NOMO-1 treated with dmso at 0.1 percent for 144 hours (cell line): ENCODE results near the gene CXorf65.

Experiments
- DNase-seq: peaks from one replicate; lab custom pipeline; 2025; ENCODE audit not compliant: unreplicated experiment; lab: John Stamatoyannopoulos, UW

The CXorf65 gene

DNA sequence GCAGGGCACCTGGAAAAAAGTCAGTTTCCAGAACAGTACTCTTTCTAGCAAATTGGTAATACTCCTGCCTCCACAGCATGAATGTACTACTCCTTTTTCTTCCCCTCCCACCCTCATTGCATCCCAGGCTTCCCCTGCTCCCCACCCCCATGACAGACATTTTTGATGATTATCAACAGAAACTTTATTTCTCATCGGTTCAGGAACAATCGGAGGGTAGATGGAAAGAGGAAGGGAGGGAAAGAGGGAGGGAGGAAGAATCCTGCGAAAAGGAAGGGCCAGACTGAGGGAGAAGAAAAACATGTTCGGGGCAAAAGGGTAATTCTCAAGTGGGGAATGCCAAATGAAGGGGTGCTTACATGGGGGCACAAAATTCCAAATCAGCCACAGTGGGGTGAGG lies 705 bp upstream of the CXorf65 start:
- DNase-seq, result no peak

DNA sequence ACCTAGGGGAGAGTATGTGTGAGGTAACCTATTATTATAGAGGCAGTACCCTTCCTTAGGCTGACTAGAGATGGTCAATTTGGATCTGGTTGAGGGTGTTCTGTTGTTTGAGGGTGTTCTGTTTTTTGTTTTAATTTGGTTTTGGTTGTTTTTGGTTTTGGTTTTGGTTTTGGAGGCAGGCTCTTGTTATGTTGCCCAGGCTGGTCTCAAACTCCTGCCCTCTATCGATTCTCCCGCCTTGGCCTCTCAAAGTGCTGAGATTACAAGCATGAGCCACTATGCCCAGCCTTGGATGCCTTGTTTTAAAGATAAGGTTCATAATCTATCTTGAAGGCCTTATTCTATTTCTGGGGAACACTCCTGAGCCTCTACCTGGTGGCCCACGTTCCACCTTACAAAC lies 912 bp downstream of the CXorf65 start:
- DNase-seq, result no peak

DNA sequence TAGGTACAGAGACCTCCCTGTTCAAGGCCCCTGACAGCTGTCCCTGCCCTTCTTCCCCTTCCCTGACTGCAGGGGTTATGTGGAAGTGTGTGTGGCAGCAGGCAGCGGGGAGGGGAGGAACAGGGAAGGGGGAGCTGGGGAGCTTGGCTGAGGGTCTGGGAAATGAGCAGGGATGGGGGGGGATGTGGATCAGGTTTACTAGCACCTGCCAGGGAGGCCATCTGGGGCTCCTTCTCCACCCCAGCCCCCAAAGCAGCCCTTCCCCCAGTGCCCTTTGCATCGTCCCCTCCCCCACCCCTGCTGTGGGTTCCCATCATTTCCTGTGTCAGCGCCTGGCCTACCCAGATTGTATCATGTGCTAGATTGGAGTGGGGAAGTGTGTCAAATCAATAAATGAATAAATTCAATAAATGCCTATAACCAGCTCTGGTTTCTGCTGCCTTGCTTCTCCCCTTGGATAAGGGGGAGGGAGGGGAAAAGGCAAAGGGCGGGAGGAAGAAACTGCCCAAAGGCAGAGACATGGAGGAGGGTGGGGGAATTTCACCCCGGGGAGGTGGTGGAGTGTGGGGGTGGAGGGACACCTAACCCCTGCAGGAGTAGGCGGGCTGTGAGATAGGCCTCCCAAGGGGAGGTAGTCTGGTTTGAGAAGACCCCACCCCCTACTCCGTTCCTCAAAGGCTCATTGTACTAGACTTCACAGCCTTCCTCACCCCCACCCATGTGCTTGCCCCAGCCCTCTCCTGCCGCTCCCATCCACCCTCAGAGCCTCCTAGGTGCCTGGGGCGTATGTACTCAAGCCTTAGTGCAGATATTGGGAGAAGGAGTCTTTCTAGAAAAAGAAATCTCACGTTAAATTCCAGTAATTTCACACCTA lies 3.2 kb downstream of the CXorf65 start:
- DNase-seq, result no peak

DNA sequence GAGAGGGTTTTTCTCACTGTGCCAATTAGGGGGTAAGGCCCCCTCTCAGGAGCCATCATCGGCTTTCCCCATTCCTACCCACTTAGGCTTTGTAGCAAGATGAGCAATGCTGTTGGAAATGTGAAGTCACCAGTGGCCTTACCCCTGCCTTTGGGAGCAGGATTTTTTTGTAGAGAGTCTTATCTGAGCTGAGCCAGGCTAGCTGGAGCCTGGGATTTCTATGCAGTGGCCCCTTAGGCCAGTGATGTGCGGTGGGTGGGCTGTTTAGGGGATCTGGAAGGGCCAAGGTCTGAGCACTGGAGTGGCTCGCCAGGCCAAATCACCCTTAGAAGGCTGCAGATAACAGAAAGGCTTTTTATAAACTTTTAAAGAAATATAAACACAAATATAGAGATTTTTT lies 4.2 kb downstream of the CXorf65 start:
- DNase-seq, result no peak

DNA sequence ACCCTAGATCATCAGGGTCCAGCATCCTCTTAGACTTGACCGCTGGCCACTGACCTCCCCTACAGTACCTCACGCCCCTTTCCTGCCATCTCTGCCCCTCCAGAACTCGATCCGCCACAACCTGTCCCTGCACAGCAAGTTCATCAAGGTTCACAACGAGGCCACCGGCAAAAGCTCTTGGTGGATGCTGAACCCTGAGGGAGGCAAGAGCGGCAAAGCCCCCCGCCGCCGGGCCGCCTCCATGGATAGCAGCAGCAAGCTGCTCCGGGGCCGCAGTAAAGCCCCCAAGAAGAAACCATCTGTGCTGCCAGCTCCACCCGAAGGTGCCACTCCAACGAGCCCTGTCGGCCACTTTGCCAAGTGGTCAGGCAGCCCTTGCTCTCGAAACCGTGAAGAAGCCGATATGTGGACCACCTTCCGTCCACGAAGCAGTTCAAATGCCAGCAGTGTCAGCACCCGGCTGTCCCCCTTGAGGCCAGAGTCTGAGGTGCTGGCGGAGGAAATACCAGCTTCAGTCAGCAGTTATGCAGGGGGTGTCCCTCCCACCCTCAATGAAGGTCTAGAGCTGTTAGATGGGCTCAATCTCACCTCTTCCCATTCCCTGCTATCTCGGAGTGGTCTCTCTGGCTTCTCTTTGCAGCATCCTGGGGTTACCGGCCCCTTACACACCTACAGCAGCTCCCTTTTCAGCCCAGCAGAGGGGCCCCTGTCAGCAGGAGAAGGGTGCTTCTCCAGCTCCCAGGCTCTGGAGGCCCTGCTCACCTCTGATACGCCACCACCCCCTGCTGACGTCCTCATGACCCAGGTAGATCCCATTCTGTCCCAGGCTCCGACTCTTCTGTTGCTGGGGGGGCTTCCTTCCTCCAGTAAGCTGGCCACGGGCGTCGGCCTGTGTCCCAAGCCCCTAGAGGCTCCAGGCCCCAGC lies 5.7 kb downstream of the CXorf65 start:
- no peak for DNase-seq

DNA sequence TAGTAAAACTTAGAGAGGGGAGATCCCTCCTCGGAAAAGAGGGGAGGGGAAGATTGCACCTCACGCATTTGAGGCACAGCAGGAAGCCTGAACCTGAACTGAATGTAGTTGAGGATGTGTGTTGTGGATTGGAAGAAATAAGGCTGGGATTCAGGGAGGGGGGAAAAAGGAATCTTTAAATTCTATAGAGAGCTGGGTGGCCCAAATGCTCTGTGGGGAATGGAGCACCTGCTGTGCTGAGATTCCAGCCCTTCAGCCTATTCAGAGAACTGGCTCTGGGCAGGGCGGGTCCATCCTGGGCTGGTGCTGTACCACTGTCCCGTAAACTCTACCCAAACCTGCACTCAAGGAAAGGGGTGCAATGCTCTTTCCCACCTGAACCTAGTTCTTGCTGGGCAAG lies 6.8 kb downstream of the CXorf65 start:
- no peak for DNase-seq

DNA sequence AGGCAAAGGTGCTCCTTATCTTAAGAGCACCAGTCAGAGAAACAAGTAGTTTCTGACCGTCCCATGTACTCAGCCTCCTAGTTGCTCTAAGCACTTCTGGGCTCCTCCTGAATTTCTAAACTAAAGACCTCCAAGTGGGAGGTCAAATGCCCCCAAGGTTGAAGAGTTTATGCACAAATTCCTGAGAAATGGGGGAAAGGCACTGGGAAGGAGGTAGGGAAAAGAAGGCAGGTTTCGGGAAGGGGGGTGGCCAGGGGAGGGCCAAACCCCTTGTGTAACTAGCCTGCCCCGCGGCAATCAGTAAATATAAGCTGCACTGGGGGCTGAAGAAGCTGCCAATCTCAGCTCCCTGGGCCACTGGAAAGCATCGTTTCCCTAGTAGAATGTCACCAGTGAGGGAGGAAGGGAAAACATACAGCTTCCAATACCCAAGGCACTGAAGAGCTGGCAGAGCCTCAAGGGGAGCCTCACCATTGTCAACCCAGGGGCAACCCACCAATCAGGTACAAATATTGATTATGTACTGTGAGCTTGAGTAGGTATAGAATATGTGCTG lies 7.5 kb downstream of the CXorf65 start:
- no peak for DNase-seq

DNA sequence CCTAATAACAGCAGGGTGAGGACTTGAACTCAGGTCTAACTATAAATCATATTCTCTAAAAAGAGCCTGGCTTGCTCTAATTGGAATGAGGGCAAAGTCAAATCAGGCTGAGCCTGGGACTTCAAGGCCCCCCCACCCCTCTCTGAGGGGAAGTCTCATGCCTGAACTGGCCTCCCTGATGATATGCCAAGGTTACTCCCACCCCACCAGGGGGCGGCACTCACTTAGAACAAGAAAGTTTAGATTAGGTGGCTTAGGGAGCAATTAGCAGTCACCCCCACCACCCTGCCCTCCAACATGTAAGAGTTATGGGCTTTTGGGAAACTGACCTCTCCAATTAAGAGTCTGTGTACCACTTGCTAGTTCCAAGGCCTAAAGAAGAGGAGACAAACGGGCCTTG lies 8.2 kb downstream of the CXorf65 start:
- peak; percentile 64 for DNase-seq

DNA sequence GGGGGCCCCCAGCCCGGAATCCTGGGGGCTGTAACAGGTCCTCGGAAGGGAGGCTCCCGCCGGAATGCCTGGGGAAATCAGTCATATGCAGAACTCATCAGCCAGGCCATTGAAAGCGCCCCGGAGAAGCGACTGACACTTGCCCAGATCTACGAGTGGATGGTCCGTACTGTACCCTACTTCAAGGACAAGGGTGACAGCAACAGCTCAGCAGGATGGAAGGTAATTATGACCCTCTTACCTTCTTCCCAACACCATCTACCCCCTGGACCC lies 9.8 kb downstream of the CXorf65 start:
- no peak for DNase-seq

DNA sequence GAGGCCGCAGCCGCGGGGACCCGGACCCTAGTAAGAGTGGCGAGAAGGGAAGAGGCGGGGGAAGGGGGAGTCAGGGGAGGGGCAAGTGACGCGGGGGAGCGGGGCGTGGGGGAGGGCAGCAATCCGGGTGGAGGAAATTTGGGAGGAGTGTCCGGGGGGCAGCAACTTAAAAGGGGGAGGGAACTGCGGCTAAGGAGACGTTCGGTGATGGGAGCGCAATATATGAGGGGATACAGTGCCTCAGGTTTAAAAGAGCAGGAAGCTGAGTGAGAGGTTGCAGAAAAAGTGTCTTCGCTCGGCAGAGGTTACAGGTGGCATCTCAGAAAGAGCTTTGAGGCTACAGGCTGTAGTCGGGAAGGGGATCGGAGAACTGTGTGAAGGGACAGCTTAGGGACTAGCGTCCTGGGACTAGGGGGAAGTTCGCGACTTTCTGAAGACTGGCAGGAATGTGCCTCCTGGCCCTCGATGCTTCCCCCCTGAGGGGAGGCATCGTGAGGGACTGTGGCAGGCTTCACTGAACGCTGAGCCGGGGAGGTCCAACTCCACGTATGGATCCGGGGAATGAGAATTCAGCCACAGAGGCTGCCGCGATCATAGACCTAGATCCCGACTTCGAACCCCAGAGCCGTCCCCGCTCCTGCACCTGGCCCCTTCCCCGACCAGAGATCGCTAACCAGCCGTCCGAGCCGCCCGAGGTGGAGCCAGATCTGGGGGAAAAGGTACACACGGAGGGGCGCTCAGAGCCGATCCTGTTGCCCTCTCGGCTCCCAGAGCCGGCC lies 10.4 kb downstream of the CXorf65 start:
- no peak for DNase-seq

DNA sequence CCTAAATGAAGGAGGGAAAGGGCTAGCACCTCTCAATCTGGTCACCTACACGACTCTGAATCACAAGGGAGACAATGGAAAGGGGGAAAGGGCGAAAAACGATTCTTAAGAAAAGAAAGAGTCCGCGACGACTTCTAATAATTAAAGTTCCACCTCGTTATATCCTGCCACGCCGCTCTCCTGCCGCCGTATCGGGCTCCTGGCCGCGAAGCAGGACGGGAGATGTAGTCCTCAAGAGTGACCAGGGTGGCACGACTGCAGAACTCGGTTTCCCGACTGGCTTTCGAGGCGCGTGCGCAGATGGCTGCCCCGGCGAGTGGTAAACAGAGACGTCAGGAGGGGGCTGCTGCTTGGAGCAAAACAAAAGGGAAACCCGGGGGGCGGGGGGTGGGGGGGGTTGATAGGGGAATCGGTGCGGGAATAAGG lies 11.0 kb downstream of the CXorf65 start, which contains the start of gene FOXO4:
Gene FOXO4 (plus strand): TSS at position 297 of the 426 bp plus-strand sequence. CDS start 678 bp downstream, outside the sequence.
- peak; percentile 53 for DNase-seq

DNA sequence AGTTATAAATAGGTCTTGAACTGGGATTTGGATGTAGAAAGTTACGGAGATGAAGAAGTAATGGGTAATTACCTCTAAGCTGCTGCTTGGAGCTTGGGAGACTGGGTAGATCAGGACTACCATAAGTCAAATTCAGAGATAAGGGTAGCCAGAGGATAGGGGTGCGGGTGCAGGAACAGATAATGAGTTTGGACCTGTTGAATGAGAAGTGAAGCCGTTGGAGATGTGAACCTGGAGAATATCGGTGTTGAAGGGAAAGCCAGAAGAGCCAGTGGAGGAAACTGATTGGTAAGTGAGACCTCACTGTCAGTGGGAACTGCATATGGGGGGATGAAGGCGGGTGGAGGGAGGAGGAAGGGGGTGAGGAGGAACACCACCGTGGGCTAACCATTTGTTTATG lies 11.5 kb downstream of the CXorf65 start:
- DNase-seq, result no peak

DNA sequence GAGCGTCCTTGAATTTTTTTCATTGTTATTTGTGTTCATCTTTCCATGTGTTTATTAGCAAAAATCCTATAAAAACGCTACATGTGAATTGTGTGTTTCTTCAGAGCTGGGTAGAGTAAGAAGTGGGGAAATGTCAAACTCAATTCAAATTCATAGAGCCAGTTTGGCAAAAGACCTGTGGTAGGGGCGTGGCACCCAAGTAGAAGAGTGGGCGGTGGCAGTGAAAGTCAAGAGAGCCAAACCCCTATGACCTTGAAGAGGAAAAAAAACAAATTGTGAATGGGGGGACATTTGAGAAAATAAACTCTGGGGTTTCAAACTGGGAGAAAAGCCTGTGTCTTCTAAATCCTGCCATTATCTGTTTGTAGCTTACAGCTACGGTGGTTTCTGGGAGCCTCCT lies 15.3 kb downstream of the CXorf65 start:
- DNase-seq, result no peak

DNA sequence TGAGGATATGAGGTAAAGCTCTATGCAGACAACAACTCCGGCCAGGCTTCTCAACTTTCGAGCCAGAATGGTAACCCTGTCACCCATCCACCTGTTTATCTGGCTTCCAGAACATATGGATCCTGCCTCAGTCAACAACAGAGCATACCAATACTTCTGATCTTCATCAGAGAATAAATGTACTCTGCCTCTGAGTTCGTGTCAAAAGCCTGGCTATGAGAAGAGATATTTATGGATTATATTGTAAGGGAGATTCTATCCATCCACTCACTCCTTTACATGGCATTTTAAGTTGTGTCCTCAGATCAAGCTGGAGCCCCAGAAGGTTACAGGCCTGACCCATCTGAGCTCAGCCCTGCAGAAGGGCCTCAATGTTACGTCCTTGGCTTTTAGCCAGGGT lies 20.6 kb downstream of the CXorf65 start:
- no peak for DNase-seq

DNA sequence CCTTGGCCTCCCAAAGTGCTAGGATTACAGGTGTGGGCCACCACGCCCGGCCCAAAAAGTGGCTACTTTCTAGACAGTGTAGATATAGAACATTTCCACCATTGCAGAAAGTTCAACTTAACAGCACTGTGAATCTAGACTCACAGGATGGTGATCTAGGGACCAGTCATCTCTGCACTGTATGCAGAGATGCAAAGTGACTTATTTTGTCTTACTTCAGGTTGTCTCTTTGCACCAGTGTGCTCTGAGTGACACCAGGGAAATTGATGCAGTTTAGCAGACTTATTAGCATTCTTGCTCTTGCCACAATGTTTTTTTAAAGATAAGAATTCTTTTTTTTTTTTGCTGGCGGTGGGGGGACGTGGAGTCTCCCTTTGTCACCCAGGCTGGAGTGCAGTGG lies 23.7 kb downstream of the CXorf65 start:
- DNase-seq, result no peak

DNA sequence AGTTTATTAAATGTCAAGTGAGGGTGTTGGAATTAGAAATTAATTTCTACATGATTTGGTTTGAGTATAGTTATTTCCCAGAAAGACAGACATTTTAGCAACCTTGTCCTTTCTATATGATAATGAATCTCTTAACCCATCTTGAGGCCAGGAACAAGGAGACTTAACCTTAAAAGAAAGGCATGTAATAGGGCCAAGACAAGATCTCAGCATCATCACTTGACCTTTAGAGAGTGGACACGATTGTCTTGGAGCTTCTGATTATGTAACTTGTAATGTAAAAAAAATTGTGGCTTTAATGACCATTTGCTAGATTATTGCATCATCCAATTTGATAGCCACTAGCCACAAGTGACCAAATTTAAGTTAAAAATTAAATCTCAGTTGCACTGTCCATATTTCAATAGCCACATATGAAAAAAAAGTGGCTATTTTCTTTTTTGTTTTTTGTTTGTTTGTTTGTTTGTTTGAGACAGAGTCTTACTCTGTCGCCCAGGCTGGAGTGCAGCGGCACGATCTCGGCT lies 24.4 kb downstream of the CXorf65 start:
- no peak for DNase-seq

DNA sequence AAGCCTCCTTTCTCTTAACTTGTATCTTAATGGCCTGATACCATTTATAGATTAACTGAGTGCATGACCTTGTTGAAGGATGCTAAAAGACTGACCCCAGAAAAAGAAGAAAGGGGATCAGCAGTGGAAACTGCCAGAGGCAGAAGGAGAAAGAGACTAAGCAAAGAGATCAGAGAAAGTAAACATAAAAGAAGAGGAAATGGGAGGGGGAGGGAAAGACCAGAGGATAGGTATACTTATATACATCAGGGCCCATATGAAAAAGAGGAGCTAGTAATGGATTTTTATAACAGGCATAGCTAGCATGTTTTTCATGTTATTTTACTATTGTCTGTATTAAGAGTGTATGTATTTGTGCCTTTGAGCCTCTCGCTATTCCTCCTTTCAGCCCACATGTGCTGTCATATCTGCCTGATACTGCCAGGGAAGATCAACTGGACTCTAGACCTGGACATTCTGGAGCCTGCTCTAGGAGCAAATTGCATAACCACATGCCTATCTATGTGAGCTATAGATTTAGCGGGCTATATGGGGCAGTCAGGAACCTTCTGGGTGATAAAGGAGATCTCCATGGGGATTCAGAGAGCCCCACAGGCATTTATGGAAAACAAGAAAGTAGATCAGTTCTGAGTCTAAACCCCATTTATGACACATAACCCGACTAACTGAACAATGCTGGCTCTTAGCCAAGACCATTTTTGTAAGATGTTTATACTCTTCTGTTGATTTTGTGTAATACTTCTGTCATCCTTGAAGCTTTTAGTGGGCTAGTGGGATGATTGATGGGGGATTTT lies 25.0 kb downstream of the CXorf65 start:
- DNase-seq, result no peak

DNA sequence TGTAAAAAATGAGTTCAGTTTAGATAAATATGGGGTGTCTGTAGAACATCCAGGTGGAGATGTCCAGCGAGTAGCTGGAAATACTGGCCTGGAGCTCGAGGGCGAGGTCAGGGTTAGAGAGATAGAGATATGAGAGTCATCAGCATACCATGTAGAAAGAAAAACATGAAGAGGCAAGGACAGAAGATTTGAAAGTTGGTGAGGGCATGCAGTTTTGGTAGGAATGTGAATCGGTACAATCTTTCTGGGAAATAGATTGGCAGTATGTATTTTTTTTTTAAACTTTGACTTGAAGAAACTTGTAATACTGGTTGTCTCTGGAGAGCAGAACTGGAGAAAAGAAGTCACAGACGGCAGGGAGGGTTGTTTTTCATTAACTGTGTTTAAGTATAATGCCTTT lies 36.0 kb downstream of the CXorf65 start:
- no peak for DNase-seq

DNA sequence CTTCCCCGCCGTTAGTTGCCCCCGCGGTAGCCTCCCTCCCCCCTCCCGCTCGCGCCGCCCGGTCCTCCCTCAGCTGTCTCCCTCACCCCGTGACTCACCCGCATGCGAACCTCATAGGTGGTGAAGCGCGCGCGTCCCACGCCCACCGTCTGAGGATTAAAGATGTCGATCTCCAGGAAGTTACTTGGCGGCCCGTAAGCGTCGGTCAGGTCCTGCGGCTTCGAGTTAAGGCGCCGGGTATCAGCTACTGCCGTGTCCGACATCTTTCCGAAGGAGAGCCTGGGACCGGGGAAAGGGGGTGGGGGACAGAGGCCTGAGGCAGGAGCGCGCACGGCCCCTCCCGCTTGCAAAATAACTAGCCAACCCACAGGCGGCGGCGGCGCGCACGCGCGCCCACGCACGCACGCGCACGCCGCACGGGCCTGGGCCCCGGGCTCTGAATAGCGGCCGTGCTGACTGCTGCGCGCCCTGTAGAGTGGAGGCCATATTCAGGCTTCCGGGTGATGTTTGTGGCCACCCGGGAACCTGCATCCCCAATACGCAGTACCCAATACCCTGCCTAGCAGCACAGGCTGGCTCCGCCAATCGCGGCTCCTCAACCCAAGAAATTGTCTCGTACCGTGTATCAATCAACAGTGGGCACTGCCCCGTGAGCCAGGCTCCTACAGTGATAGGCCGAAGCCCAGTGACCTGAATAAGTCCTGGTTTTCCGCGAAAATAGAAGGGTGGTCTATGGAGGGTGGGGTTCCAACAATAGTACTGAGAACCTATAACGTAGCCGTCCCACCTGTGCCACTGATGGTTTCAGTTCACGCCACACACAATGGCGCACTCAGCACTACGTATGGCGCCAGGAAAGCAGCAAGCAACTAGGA lies 38.3 kb downstream of the CXorf65 start, which contains the start of gene SNX12:
Gene SNX12 (minus strand): TSS at position 291 of the 875 bp plus-strand sequence. CDS start 28 bp downstream, at position 263.
- DNase-seq, result peak; percentile 83
